Measurements from ENCODE around the gene CLEC9A.

Gene CLEC9A

DNA sequence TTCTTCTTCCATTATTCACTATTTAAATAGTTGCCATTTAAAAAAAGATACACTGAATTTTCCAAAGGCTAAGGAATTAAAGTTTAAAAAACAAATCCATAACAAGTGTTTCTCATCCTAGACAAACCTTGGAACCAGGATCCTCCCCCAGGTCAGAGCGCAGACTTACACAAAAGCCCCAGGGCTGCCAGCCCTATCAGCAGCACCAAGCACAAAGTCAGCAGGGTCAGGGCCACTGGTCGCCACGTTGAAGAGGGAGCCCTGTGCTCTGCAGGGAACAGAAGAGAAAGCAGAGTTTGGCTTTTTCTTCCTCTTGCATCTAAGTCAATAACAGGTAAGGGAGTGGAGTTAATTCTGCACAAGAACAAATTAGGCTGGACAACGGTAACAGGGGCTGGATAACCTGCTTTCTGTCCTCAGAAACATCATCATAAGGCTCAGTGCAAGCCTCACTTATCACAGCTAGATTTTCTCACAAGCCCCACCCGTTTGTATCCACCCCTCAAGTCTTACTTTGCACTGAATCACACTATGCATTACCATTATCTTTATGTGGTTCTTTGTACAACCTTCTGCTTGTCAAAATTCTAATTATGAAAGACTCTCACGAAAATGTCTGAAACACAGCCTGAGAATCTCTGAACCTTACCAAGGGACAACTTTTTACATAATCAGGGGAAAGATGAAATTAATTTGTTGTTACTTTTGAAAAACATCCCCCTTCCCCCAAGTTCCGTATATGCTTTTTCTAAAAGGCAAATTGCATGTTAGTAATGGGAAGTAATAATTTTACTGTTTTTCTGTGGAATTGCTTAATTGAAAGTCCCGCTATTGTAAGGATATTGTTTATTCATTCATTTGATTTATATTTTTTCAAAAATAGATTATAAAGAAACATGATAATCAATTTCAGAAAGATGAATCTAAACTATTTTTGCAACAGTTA, 58.7 kb downstream of the CLEC9A start:
- Histone ChIP-seq H3K4me3 (ENCODE audit: low read depth in 1 of 2, low read length in 2 of 2) (no peak overlapping the region), H3K36me3 (ENCODE audit: insufficient read depth, low read length) (no peaks in the 10 kb centered on the region), H3K4me1 (ENCODE audit: insufficient read depth, low read length) (no peaks in the 10 kb centered on the region), H3K9ac (ENCODE audit: low read length) (no peak overlapping the region), H3K27ac (ENCODE audit: low read depth, low read length) (no peak overlapping the region), H3K9me3 (ENCODE audit: low read length) (no peaks in the 10 kb centered on the region), H3K27me3 (ENCODE audit: control insufficient read depth in 1 of 2, insufficient read depth in 2 of 2, low read length in 2 of 2) (no peaks in the 10 kb centered on the region)

DNA sequence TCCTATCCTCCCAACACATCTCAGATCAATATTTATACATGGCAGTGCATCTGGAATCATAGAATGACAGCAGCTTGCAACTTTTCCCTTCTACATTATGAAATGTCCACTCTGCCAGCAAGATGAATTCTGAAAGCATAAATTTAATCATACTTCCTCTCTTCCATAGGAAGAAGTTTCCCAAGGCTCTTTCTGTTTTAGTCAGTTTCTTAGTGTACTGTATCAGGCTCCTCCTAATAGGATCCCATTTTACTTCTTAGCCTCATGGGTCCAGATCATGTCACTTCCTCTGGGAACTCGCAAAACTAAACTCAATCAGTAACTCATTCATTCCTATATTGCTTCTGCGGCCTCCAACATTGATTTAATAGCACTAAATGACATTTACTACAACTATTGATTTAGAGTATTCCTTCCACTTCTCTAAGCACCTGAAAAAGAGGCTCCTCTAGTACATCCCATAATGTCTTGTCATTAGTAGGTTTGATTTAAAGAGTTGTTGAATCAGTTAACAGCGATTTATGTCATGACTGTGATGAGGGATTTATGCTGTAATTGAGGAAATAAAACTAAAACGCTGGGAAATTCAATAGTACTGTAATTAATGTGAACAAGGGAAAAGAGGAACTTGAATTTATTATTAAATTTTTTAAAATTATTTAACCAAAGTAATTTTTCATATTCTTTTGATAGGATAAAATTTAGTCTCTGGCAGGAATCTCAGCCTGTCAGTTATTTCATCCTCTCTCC, 64.3 kb downstream of the CLEC9A start:
- H3K9me3 ChIP-seq (ENCODE audit: low read length), result no peaks in the 10 kb centered on the region
- no peak overlapping the region for H3K9ac ChIP-seq (ENCODE audit: low read length)
- no peaks in the 10 kb centered on the region for H3K27me3 ChIP-seq (ENCODE audit: control insufficient read depth in 1 of 2, insufficient read depth in 2 of 2, low read length in 2 of 2)
- H3K4me3 ChIP-seq (ENCODE audit: low read depth in 1 of 2, low read length in 2 of 2), result no peak overlapping the region
- no peak overlapping the region for H3K27ac ChIP-seq (ENCODE audit: low read depth, low read length)
- no peaks in the 10 kb centered on the region for H3K36me3 ChIP-seq (ENCODE audit: insufficient read depth, low read length)
- H3K4me1 ChIP-seq (ENCODE audit: insufficient read depth, low read length), result peaks cover 3% of the 10 kb centered on the region

DNA sequence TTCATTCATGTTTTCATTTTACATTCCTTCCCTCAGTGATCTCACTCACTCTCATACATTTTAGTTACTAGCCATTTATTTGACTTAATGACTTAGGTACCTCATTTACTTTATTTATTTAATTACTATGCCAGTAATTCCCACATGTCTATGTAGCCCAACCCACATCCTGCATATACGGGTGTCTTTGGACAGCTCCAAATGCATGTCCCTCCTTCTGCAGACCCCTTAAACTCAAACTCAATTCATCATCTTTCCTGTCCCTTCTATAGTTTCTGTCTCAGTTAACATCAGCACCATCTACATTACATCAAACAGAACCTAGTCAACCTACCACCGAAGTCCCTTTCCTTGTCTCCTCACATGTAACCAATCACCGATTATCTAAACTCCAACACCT, 65.5 kb downstream of the CLEC9A start:
- no peak overlapping the region for H3K4me3 ChIP-seq (ENCODE audit: low read depth in 1 of 2, low read length in 2 of 2)
- H3K9me3 ChIP-seq (ENCODE audit: low read length), result no peaks in the 10 kb centered on the region
- H3K36me3 ChIP-seq (ENCODE audit: insufficient read depth, low read length), result no peaks in the 10 kb centered on the region
- peaks cover 7% of the 10 kb centered on the region for H3K4me1 ChIP-seq (ENCODE audit: insufficient read depth, low read length)
- H3K27ac ChIP-seq (ENCODE audit: low read depth, low read length), result no peak overlapping the region
- H3K27me3 ChIP-seq (ENCODE audit: control insufficient read depth in 1 of 2, insufficient read depth in 2 of 2, low read length in 2 of 2), result no peaks in the 10 kb centered on the region
- no peak overlapping the region for H3K9ac ChIP-seq (ENCODE audit: low read length)

DNA sequence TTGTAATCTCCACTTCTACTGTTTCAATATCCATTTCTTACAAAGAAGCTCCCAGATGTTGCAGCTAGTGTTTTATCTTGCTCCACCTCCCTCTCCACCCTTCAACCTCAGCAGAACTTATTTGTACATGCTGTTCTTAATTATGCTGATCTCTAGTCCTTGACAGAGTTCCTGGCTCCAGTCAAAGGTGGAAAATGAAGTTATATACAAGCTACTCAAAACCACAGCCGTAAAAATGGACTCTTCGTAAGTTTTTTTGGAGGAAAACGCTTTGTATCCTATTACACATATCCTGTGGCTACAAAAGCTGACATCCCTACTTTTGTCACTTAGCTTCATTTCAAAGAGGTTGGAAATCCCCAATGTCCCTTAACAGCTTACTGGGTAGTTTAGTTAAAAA, 67.0 kb downstream of the CLEC9A start:
- Histone ChIP-seq H3K9ac (ENCODE audit: low read length) (no peak overlapping the region), H3K36me3 (ENCODE audit: insufficient read depth, low read length) (no peaks in the 10 kb centered on the region), H3K4me3 (ENCODE audit: low read depth in 1 of 2, low read length in 2 of 2) (no peak overlapping the region), H3K27me3 (ENCODE audit: control insufficient read depth in 1 of 2, insufficient read depth in 2 of 2, low read length in 2 of 2) (no peaks in the 10 kb centered on the region), H3K27ac (ENCODE audit: low read depth, low read length) (no peak overlapping the region), H3K9me3 (ENCODE audit: low read length) (no peaks in the 10 kb centered on the region), H3K4me1 (ENCODE audit: insufficient read depth, low read length) (peaks cover 21% of the 10 kb centered on the region)

DNA sequence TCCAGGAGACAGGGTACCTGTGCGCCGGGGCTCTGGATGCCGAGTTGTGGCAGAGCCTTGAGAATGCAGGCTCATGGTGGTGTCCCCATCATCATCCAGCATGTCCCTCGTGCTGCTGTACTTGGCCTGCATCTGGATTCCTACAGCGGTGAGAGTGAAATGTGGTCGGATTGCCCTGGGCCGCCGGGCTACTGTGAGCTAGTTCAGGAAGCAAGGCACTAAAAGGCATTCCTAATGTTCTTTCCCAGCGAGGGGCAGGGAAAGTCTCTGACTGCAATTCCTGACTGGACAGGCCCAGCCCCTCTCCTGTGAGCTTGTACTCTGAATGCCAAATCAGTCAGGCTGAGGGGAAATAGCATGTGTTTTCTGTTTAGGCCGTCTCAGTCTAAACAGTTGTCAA, 68.3 kb downstream of the CLEC9A start, which contains the start of gene CLEC1A:
CLEC1A (minus strand) TSS at position 195 of the 400 bp plus-strand sequence; CDS start at position 132, 63 bp downstream.
- Histone ChIP-seq H3K27me3 (ENCODE audit: control insufficient read depth in 1 of 2, insufficient read depth in 2 of 2, low read length in 2 of 2) (no peaks in the 10 kb centered on the region), H3K4me1 (ENCODE audit: insufficient read depth, low read length) (peaks cover 21% of the 10 kb centered on the region), H3K36me3 (ENCODE audit: insufficient read depth, low read length) (no peaks in the 10 kb centered on the region), H3K27ac (ENCODE audit: low read depth, low read length) (no peak within 1 kb of the TSS), H3K9ac (ENCODE audit: low read length) (no peak within 1 kb of the TSS), H3K4me3 (ENCODE audit: low read depth in 1 of 2, low read length in 2 of 2) (no peak within 1 kb of the TSS), H3K9me3 (ENCODE audit: low read length) (no peaks in the 10 kb centered on the region)

DNA sequence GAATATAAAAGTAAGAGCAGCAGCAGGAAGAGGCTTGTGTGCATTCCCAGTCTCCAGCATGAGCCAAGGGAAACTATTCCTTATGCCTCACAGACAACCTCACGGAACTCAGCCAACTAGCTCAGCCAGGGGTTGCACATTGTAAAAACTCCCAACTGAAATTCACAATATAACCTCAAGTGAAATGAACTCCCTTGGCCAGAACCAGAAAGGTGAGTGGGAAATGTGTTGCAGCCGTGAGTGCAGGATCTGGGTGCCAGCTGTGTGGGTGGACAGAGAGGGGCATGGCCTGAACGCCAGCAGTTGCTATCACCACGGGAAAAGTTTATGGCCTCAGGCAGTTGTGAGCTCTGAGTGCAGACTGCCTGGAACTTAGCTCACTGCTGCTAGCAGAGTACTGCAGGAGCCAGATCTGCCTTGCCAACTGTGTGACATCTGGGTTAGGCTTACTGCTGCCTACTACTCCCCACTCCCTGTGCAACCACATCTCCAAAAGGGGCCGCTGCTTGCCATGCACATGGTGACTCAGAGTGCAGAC, 70.6 kb downstream of the CLEC9A start:
- peak overlapping the region in 1 of 2 donors; percentile 7 for H3K4me3 ChIP-seq (ENCODE audit: low read depth in 1 of 2, low read length in 2 of 2)
- peak overlapping the region; percentile 46 for H3K27ac ChIP-seq (ENCODE audit: low read depth, low read length)
- no peaks in the 10 kb centered on the region for H3K36me3 ChIP-seq (ENCODE audit: insufficient read depth, low read length)
- H3K9ac ChIP-seq (ENCODE audit: low read length), result no peak overlapping the region
- no peaks in the 10 kb centered on the region for H3K9me3 ChIP-seq (ENCODE audit: low read length)
- H3K27me3 ChIP-seq (ENCODE audit: control insufficient read depth in 1 of 2, insufficient read depth in 2 of 2, low read length in 2 of 2), result no peaks in the 10 kb centered on the region
- peaks cover 21% of the 10 kb centered on the region for H3K4me1 ChIP-seq (ENCODE audit: insufficient read depth, low read length)

DNA sequence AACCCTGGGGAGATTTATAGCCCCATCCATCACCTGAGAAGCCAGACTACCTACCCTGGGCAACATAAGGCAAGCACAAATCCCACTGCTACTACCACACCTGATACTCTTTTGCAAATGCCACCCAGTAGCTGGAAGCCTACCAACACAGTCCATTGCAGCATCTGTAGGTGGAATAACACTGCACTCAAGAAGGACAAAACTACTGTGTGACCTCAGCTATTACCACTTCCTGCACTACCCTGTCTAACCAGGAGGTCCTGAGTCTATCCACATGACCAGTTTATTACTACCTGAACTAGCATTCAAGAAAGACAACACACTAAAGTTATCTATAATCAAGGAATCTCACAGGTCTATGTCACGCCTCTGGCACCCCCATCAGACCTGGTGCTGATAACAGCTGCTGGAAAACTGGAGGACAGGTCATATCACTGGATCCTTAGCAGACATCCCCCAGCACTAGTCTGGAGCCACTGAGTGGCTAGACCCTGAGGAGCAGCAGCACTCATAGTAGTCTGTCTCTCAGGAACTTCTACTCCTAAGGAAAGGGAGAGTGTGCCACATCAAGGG, 71.3 kb downstream of the CLEC9A start:
- H3K4me1 ChIP-seq (ENCODE audit: insufficient read depth, low read length), result peaks cover 21% of the 10 kb centered on the region
- H3K27me3 ChIP-seq (ENCODE audit: control insufficient read depth in 1 of 2, insufficient read depth in 2 of 2, low read length in 2 of 2), result no peaks in the 10 kb centered on the region
- H3K9me3 ChIP-seq (ENCODE audit: low read length), result no peaks in the 10 kb centered on the region
- H3K4me3 ChIP-seq (ENCODE audit: low read depth in 1 of 2, low read length in 2 of 2), result peak overlapping the region in 1 of 2 donors; percentile 7
- H3K27ac ChIP-seq (ENCODE audit: low read depth, low read length), result peak overlapping the region; percentile 46
- H3K9ac ChIP-seq (ENCODE audit: low read length), result no peak overlapping the region
- no peaks in the 10 kb centered on the region for H3K36me3 ChIP-seq (ENCODE audit: insufficient read depth, low read length)

DNA sequence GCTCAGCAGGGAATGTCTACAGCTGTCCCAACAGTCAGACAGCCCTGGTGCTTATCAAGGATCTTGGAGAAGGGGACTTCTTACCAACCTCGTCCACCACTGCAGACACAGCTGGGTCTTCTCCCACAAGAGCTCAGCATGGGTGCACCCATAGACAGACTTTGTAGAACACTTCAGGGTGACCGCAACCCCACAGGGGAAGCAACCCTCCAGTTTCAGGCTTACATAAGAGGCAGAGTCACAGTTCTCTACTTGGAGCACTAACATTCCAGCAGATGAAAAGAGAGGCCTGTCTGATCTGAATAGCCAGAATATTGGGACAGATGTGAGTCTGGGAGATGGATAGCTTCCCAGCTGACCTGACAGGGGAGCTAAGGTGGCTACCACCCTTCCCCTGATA, 71.8 kb downstream of the CLEC9A start:
- H3K27ac ChIP-seq (ENCODE audit: low read depth, low read length), result no peak overlapping the region
- H3K9me3 ChIP-seq (ENCODE audit: low read length), result no peaks in the 10 kb centered on the region
- H3K27me3 ChIP-seq (ENCODE audit: control insufficient read depth in 1 of 2, insufficient read depth in 2 of 2, low read length in 2 of 2), result no peaks in the 10 kb centered on the region
- peaks cover 21% of the 10 kb centered on the region for H3K4me1 ChIP-seq (ENCODE audit: insufficient read depth, low read length)
- H3K36me3 ChIP-seq (ENCODE audit: insufficient read depth, low read length), result no peaks in the 10 kb centered on the region
- H3K4me3 ChIP-seq (ENCODE audit: low read depth in 1 of 2, low read length in 2 of 2), result no peak overlapping the region
- no peak overlapping the region for H3K9ac ChIP-seq (ENCODE audit: low read length)

DNA sequence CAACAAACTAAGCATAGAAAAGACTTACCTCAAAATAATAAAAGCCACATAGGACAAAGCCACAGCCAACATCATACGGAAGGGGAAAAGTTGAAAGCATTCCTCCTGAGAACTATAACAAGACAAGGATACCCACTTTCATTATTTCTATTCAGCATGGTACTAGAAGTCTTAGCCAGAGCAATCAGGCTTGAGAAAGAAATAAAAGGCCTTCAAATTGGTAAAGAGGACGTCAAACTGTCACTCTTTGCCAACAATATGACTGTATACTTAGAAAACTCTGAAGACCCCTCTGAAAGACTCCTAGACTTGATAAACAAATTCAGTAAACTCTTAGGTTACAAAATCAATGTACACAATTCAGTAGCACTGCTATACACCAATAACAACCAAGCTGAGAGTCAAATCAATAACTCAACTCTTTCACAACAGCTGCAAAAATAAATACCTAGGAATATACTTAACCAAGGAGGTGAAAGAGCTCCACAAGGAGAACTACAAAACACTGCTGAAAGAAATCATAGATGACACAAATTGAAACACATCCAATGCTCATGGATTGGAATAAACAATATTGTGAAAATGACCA, 79.9 kb downstream of the CLEC9A start:
- Histone ChIP-seq H3K9me3 (ENCODE audit: low read length) (no peaks in the 10 kb centered on the region), H3K27me3 (ENCODE audit: control insufficient read depth in 1 of 2, insufficient read depth in 2 of 2, low read length in 2 of 2) (no peaks in the 10 kb centered on the region), H3K27ac (ENCODE audit: low read depth, low read length) (no peak overlapping the region), H3K4me3 (ENCODE audit: low read depth in 1 of 2, low read length in 2 of 2) (no peak overlapping the region), H3K36me3 (ENCODE audit: insufficient read depth, low read length) (no peaks in the 10 kb centered on the region), H3K9ac (ENCODE audit: low read length) (no peak overlapping the region), H3K4me1 (ENCODE audit: insufficient read depth, low read length) (no peaks in the 10 kb centered on the region)

DNA sequence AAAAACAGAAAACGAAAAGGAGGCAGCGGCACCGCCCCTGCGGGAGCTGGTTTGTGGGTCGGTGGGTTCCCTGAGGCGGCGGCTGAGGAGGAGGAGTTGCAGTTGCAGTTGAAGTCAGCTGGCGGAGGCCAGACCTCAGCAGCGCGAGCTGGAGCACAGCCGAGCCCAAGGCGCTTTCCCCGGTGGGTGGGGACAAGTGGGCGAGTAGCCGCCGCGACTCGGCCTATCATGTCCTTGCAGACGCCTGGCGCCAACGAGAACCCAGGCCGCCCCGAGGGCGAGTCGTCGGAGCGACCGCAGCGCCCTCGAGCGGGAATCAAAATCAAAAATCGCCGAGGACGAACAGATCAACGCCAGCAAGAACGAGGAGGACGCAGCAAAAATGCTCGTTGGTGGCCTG, 81.0 kb downstream of the CLEC9A start:
- no peak overlapping the region for H3K9ac ChIP-seq (ENCODE audit: low read length)
- H3K27me3 ChIP-seq (ENCODE audit: control insufficient read depth in 1 of 2, insufficient read depth in 2 of 2, low read length in 2 of 2), result no peaks in the 10 kb centered on the region
- H3K27ac ChIP-seq (ENCODE audit: low read depth, low read length), result no peak overlapping the region
- no peaks in the 10 kb centered on the region for H3K36me3 ChIP-seq (ENCODE audit: insufficient read depth, low read length)
- no peaks in the 10 kb centered on the region for H3K9me3 ChIP-seq (ENCODE audit: low read length)
- no peaks in the 10 kb centered on the region for H3K4me1 ChIP-seq (ENCODE audit: insufficient read depth, low read length)
- H3K4me3 ChIP-seq (ENCODE audit: low read depth in 1 of 2, low read length in 2 of 2), result no peak overlapping the region

DNA sequence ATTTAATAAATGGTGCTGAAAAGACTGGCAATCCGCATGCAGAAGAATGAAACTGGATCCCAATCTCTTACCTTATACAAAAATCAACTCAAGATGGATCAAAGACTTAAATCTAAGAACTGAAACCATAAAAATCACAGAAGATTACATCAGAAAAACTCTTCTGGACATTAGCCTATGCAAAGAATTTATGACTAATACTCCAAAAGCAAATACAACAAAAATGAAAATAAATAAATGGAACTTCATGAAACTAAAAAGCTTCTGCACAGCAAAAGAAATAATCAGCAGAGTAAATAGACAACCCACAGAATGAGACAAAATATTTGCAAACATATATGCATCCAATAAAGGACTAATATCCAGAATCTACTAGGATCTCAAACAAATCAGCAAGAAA, 82.6 kb downstream of the CLEC9A start:
- no peaks in the 10 kb centered on the region for H3K4me1 ChIP-seq (ENCODE audit: insufficient read depth, low read length)
- H3K4me3 ChIP-seq (ENCODE audit: low read depth in 1 of 2, low read length in 2 of 2), result no peak overlapping the region
- no peak overlapping the region for H3K9ac ChIP-seq (ENCODE audit: low read length)
- no peaks in the 10 kb centered on the region for H3K9me3 ChIP-seq (ENCODE audit: low read length)
- H3K36me3 ChIP-seq (ENCODE audit: insufficient read depth, low read length), result no peaks in the 10 kb centered on the region
- no peak overlapping the region for H3K27ac ChIP-seq (ENCODE audit: low read depth, low read length)
- H3K27me3 ChIP-seq (ENCODE audit: control insufficient read depth in 1 of 2, insufficient read depth in 2 of 2, low read length in 2 of 2), result no peaks in the 10 kb centered on the region
